ENCODE data around the gene OR6K3. TPM values are rescaled to one million over a fixed set of nuclear protein-coding genes. Genes with fewer than 3 reads are reported as not detected.

OR6K3 gene
- total RNA-seq, 4 donors from 2014 or later = not detected

DNA sequence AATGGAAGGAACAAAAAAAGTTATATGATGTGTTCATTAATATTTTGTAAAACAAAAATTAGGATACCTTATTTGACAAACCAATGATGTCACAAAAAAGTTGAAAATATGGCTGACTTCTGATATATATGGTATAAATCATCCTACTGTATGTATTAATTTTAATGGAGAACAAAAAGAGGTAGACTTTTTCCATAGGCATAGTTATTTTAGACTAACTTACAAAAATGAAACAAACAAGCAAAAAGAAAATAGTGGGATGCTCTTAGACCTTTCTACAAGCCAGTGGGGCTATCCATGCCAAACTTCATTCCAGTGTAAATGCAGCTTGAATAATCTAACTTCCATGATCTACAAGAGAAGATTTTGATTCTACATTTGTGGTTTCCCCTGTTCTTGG, 33.5 kb downstream of the OR6K3 start:
- DNase-seq (ENCODE audit: low spot score in 2 of 2) = no peak
- TF ChIP-seq POLR2A (IDR thresholded peaks at IDR 0.05) (no peak), POLR2AphosphoS5 (IDR thresholded peaks at IDR 0.05) (no peak), EP300 (IDR thresholded peaks at IDR 0.05) (no peak)
- TF ChIP-seq, protein P1, sequence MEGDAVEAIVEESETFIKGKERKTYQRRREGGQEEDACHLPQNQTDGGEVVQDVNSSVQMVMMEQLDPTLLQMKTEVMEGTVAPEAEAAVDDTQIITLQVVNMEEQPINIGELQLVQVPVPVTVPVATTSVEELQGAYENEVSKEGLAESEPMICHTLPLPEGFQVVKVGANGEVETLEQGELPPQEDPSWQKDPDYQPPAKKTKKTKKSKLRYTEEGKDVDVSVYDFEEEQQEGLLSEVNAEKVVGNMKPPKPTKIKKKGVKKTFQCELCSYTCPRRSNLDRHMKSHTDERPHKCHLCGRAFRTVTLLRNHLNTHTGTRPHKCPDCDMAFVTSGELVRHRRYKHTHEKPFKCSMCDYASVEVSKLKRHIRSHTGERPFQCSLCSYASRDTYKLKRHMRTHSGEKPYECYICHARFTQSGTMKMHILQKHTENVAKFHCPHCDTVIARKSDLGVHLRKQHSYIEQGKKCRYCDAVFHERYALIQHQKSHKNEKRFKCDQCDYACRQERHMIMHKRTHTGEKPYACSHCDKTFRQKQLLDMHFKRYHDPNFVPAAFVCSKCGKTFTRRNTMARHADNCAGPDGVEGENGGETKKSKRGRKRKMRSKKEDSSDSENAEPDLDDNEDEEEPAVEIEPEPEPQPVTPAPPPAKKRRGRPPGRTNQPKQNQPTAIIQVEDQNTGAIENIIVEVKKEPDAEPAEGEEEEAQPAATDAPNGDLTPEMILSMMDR (IDR thresholded peaks at IDR 0.05) = no peak
- H3K36me3 ChIP-seq = no peaks in the 10 kb centered on the region
- H3K4me1 ChIP-seq = no peaks in the 10 kb centered on the region
- no peaks in the 10 kb centered on the region for H3K27me3 ChIP-seq
- no peak overlapping the region for H3K27ac ChIP-seq
- no peak overlapping the region for H3K4me3 ChIP-seq
- no peaks in the 10 kb centered on the region for H3K9me3 ChIP-seq

DNA sequence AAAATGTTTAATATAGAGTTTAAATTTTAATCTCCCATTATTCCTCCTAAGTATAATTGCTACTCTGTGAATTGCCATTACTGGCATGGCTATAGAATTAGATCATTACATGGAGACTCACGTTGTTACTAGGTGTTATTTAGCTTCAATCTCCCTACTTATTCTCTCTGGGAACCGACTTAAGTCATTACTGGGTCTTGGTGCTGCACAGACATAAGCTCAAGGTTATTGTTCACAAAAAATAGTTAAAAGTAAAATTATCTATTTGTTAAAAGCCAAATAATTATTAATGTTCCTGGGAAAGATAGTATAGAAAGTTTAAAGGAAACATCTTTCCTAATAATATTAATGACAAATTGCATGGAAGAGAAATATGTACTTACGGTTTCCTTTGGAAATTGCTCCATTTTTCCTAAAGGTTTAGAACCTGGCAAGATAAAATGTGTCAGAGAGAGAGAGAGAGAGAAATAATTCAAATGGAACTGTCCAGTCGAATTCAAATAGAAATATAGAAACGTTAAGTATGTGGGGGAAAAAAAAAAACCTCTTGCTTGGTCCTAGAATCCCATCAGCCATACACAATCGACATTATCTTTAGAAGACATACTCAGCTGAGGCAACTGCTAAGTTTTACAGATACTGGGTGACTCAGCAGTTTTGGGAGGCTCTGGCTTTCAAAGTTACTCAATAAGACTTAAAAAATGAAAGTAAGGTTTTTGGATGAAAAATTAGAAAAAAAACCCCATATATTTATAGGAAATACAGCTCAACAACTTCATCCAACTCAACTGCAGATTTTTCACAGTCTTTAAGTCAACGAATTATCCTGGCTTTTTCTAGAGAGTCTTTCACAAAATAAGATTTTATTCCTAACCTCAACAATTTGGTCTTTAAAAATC, 34.2 kb downstream of the OR6K3 start, which contains the start of gene SPTA1:
SPTA1 (minus strand) TSS at position 605 of the 899 bp plus-strand sequence; CDS start at position 407, 198 bp downstream.
- TF ChIP-seq POLR2A (IDR thresholded peaks at IDR 0.05) (no peak), POLR2AphosphoS5 (IDR thresholded peaks at IDR 0.05) (no peak), EP300 (IDR thresholded peaks at IDR 0.05) (no peak)
- TF ChIP-seq, protein P1 (IDR thresholded peaks at IDR 0.05) = no peak
- 61% methylated on average over 7 of the region's 7 CpGs for WGBS

DNA sequence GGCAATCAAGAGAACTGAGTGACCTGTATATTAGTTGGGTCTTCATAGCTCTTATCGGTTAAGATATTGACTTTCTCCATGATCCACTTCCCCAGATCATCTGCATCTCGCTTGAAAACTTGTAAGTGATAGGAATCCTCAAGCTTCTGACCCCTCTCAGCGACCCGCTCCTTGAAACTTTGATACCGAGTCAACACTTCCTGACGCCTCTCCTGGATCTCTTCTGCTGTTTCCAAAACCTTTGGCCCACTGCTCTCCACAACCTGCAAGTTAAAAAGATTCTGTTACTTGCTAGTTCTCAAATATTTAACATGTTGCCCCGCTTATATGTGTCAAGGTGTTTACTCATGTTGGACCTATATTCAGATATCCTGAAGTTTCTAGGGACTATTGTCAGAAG, 35.4 kb downstream of the OR6K3 start:
- WGBS = 73% methylated on average over 7 of the region's 7 CpGs
- TF ChIP-seq, protein P1 (IDR thresholded peaks at IDR 0.05) = no peak
- TF ChIP-seq POLR2A (IDR thresholded peaks at IDR 0.05) (no peak), POLR2AphosphoS5 (IDR thresholded peaks at IDR 0.05) (no peak), EP300 (IDR thresholded peaks at IDR 0.05) (no peak)
- H3K36me3 ChIP-seq = no peaks in the 10 kb centered on the region
- no peaks in the 10 kb centered on the region for H3K9me3 ChIP-seq
- H3K4me3 ChIP-seq = no peak overlapping the region
- H3K27ac ChIP-seq = no peak overlapping the region
- DNase-seq (ENCODE audit: low spot score in 2 of 2) = no peak
- H3K4me1 ChIP-seq = no peaks in the 10 kb centered on the region
- H3K27me3 ChIP-seq = no peaks in the 10 kb centered on the region

More for the DNA sequence above, 34.2 kb downstream of the OR6K3 start, which contains the start of gene SPTA1:
- Histone ChIP-seq H3K27me3 (no peaks in the 10 kb centered on the region), H3K4me3 (no peak within 1 kb of the TSS), H3K36me3 (no peaks in the 10 kb centered on the region), H3K4me1 (no peaks in the 10 kb centered on the region), H3K27ac (no peak within 1 kb of the TSS), H3K9me3 (no peaks in the 10 kb centered on the region)
- no peak for DNase-seq (ENCODE audit: low spot score in 2 of 2)

DNA sequence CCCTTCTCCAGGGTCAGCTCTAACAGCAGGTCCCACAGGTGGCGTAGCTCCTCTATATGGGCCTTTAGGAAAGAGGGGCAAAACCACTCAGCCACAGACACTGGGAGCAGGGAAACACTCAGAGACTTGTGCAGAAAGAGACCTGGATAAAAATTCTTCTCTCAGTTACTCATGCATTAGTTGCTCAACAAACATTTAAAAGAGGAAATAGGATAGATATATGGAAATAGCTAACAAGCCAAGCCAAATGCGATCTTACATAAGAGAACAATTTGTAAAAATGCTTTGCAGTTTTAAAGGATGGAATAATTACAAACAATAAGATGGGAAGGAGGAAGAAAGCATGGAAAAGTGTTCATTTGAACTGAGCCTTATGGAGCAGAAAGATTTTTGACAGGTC, 38.9 kb downstream of the OR6K3 start:
- H3K27me3 ChIP-seq = no peaks in the 10 kb centered on the region
- TF ChIP-seq, protein P1 (IDR thresholded peaks at IDR 0.05) = no peak
- TF ChIP-seq EP300 (IDR thresholded peaks at IDR 0.05) (no peak), POLR2A (IDR thresholded peaks at IDR 0.05) (no peak), POLR2AphosphoS5 (IDR thresholded peaks at IDR 0.05) (no peak)
- no peaks in the 10 kb centered on the region for H3K9me3 ChIP-seq
- H3K36me3 ChIP-seq = no peaks in the 10 kb centered on the region
- no peak for DNase-seq (ENCODE audit: low spot score in 2 of 2)
- 84% methylated on average over 2 of the region's 2 CpGs for WGBS
- no peaks in the 10 kb centered on the region for H3K4me1 ChIP-seq
- no peak overlapping the region for H3K27ac ChIP-seq
- no peak overlapping the region for H3K4me3 ChIP-seq

DNA sequence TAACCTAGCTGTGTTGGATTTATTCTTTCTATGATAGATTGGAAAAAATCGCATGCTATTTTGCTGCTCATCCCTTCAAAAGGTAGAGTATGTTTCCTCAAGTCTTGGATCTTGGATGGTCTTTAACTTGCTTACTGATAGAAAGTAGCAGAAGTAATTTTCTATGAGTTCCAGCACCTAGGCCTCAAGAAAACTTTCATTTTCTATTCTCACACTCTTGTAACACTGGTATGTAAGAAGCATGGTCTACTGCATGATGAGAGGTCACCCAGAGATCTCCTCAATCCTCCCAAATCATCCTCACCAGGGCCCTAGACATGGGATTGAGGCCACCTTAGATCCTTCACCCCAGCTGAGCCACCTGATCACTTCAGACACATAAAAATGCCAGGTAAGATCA, 41.2 kb downstream of the OR6K3 start:
- no peak for DNase-seq (ENCODE audit: low spot score in 2 of 2)
- no peaks in the 10 kb centered on the region for H3K27me3 ChIP-seq
- H3K9me3 ChIP-seq = no peaks in the 10 kb centered on the region
- no peak for TF ChIP-seq POLR2AphosphoS5 (IDR thresholded peaks at IDR 0.05)
- no peak for TF ChIP-seq POLR2A (IDR thresholded peaks at IDR 0.05)
- no peak for TF ChIP-seq EP300 (IDR thresholded peaks at IDR 0.05)
- TF ChIP-seq, protein P1 (IDR thresholded peaks at IDR 0.05) = no peak
- H3K36me3 ChIP-seq = no peaks in the 10 kb centered on the region
- H3K4me3 ChIP-seq = no peak overlapping the region
- WGBS = 93% methylated on average over 1 of the region's 1 CpG
- H3K4me1 ChIP-seq = no peaks in the 10 kb centered on the region
- no peak overlapping the region for H3K27ac ChIP-seq
